Measurements from ENCODE around the gene KXD1.

- no peak for TF ChIP-seq CTCF (IDR thresholded peaks at IDR 0.05)
- TF ChIP-seq EP300 (IDR thresholded peaks at IDR 0.05), result no peak
These were observed 56.0 kb downstream of the KXD1 start for GRCh38 chr19:18613589-18614234.

Data from sigmoid colon (tissue), 4 donors.